Measurements from ENCODE around the gene INF2.

DNA sequence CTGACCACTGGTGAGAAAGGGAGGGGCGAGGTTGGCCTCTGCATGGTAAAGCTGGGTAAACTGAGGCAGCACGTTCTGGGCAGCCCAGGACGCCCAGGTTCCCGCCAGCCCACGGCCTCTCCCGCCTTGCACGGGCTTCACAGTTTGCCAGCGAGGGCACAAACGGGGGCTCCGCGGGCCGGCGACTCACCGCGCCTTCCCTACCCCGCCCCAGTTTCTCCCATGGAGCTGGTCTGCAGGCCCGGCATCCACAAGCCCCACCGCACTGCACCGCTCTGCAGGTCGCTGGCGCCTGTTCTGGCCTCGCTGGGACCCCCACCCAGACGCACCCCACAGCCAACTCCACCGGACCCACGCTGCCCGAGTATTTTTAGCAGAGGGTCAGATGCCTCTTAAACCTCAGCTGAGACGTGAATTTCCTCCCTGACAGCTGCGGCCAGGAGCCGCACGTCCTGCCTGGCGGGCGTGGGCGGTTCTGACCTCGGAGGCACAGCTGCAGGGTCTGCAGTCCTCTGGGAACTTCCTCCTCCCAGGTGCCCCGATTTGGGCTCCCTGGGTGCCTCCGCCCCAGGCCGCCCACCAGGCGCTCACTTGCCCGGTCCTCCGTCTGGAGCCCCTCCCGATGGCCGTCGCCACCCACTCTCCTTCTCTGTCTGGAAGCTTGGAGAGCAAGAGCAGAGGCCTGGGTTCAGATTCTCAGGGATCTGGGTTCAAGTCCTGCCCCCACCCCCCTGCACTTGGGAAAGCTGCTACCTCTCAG lies 29.5 kb upstream of the INF2 start:
- TF ChIP-seq, protein P1, sequence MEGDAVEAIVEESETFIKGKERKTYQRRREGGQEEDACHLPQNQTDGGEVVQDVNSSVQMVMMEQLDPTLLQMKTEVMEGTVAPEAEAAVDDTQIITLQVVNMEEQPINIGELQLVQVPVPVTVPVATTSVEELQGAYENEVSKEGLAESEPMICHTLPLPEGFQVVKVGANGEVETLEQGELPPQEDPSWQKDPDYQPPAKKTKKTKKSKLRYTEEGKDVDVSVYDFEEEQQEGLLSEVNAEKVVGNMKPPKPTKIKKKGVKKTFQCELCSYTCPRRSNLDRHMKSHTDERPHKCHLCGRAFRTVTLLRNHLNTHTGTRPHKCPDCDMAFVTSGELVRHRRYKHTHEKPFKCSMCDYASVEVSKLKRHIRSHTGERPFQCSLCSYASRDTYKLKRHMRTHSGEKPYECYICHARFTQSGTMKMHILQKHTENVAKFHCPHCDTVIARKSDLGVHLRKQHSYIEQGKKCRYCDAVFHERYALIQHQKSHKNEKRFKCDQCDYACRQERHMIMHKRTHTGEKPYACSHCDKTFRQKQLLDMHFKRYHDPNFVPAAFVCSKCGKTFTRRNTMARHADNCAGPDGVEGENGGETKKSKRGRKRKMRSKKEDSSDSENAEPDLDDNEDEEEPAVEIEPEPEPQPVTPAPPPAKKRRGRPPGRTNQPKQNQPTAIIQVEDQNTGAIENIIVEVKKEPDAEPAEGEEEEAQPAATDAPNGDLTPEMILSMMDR (conservative IDR thresholded peaks at IDR 0.05 in 1 of 2, IDR thresholded peaks at IDR 0.05 in 1 of 2; ENCODE audit: extremely low read depth in 1 of 2, insufficient read depth in 1 of 2, low read depth in 1 of 2, low read length in 2 of 2): no peak
- no peak for TF ChIP-seq EZH2 (IDR thresholded peaks at IDR 0.05; ENCODE audit: borderline replicate concordance, low read length)

Measured in mammary epithelial cell (primary cell).